ENCODE measurements around the gene NKRF.
"Not testable (repeated sequence)": the region's sequence is repeated elsewhere in the genome, so short reads cannot be mapped to it uniquely, and the experiment has no call there.

NKRF gene

GRCh38 chrX:119606280-119607017 lies at the start of gene NKRF:
Gene NKRF (minus strand): TSS chrX:119606424.
- peak; percentile 3 for DNase-seq

DNA sequence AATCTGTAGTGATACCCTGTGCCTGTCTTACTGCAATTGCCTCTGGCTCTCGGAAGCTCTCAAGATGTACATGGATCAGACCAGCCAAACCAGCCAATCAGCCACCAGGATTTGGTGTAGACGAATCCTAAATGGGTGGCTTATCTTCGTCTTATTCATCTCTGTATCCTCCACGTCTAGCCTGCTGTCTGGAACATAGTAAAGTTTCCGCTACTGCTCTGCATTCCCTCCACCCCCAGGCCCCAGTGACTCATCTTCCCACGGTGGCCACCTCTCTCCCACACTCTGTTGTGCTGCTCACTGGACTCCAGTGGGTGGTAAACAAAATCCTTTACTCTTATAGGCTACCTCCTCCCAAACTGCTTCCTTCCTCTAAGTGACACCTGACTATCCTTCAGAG lies 48.9 kb upstream of the NKRF start:
- DNase-seq, result no peak

DNA sequence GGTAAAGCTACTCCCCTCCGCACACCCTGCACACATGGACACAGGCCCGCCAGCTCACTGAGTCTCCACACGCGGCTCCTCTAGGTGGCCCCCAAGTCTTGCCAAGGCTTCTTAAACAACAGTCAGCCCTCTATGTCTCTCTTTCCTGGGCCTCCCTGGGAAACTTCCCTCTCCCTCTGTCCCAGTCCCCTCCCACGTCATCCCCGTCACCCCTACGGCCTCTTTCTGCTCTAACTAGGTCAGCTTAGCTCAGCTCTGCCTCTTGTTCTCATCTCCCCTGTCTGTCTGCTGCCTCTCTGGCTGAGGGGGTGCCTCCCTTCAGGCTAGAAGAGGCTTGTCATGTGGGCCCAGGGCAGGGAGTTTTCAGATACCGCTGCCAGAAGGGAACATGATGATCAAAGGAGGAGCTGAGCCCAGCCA lies 47.9 kb upstream of the NKRF start:
- DNase-seq, result no peak

- DNase-seq, result no peak
Measured at GRCh38 chrX:119648421-119648775, 42.2 kb upstream of the NKRF start.

GRCh38 chrX:119647552-119648420 lies 41.6 kb upstream of the NKRF start:
- DNase-seq, result no peak

DNA sequence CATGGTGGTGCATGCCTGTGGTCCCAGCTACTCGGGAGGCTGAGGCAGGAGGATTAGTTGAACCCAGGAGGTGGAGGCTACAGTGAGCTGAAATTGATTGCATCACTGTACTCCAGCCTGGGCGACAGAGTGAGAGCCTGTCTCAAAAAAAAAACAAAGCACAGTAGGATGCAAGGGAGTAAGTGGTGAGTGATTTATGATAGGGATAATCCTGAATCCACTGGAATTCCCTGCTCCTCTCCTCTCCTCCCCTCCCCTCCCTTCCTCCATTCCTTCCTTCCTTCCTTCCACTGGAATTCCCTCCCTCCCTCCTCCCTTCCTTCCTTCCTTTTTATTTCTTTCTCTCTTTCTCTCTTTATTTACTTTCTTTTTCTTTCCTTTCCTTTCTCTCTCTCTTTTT lies 40.9 kb upstream of the NKRF start:
- DNase-seq, result no peak

DNA sequence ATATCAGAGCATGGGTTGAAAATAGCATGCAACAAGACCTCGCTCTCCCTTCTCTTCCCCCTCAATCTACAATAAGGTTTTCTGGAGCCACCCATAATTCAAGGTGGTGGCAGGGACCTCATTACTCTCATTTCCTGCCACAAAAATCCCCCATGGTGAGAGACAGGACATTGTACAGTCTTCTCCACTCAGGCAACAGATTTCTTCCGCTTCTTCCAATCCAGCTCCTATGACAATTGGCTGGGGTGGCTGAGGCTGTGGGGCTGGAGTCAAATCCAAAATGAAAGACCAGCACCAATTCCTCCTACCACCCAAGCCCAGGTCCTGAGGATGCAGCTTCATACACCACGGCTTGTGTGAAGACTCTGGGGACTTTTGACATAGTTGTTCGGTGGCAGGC lies 40.3 kb upstream of the NKRF start:
- DNase-seq, result no peak

- no peak for DNase-seq
Measured at GRCh38 chrX:119643696-119644095, 37.5 kb upstream of the NKRF start.

- DNase-seq, result no peak
Measured at GRCh38 chrX:119640731-119641170, 34.5 kb upstream of the NKRF start.

DNA sequence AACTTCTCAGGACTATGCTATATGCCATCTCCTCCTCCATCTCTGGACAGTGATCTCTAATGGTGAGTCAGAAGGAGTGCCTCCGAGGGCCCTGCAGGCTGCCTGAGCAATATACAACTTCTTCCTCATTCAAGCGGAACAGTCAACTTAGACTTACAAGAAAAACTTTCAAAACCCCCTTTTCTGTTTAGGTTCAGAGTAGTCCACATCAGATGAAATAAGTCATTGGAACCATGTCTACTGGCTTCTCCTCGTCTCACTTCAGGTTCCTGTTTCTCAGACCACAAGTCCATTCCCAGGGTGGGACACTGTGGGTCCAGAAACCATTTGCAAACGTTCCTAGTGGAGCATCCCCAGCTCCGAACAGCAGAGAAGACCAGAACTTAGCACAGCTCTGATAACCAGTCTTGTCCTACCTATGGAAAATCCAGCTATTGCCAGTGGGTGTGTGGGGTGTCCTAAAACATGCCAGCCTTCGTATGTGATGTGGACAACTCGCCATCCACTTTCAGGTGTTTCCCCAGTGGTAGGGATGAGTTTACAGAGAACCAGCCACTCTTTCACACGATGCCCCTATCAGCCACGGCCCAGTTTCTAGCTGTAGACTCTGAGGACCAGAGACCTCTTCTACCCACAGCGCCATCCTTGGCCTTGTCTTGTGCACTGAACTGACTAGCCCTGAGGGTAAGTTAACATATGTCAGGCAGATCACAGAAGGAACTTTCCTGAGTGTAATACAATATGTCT lies 32.7 kb upstream of the NKRF start:
- DNase-seq, result no peak

DNA sequence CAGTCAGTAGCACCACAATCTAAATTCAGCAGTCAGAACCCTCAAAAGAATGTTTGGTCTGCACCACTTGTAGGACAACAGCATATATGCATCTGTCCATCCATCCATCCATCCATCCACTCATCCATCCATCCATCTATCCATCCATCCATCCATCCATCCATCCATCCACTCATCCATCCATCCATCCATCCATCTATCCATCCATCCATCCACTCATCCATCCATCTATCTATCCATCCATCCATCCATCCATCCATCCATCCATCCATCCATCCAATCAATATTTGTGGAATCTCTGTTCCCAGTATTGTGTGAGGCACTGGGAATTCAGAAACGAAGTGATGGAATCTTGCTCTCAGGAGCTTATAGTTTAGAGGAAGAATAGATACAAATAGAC lies 31.2 kb upstream of the NKRF start:
- not testable (repeated sequence) for DNase-seq

GRCh38 chrX:119636419-119636818 lies 30.2 kb upstream of the NKRF start:
- no peak for DNase-seq

GRCh38 chrX:119635799-119636198 lies 29.6 kb upstream of the NKRF start:
- no peak for DNase-seq

DNA sequence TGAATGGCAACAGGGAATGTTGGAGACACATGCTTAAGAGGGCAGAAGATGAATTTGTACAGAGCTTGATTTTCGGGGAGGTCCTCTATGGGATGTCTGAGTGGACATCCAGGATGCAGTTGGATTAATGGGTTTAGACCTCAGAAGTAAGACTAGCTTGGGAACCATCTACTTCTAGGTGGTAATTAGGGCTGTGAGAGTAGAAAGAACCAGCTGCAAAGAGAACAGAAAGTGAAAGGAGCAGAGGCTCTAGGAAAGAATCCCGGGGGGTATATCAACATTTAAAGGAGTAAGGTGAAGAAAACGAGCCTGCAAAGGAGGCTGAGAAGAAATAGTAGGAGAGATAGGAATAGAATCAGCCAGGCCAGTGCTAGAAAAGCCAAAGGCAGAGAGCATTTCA lies 29.0 kb upstream of the NKRF start:
- no peak for DNase-seq

DNA sequence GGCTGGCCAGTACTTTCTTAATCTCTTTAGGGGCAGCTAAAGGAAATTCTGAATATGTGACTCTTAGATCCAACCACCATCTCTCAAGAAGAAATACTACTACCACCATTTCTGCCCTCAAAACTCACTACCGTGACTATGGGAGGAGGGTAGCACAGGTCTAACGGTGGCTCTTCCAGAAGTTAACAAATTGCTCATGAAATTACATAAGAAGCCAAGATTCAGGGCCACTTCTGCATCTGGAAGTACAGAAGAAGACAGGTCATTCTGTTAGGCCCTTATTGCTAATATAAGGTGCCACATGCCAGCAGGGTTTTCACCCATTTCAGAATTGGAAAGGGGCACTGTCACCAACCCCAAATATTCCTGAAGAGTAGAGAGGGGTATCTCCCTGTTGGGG lies 19.6 kb upstream of the NKRF start:
- no peak for DNase-seq

GRCh38 chrX:119624951-119625668 lies 18.9 kb upstream of the NKRF start:
- no peak for DNase-seq

- DNase-seq, result no peak
Measured at GRCh38 chrX:119624417-119624816, 18.2 kb upstream of the NKRF start.

- DNase-seq, result no peak
Measured at GRCh38 chrX:119622356-119623232, 16.4 kb upstream of the NKRF start.

- DNase-seq, result no peak
Measured at GRCh38 chrX:119618439-119618838, 12.2 kb upstream of the NKRF start.

DNA sequence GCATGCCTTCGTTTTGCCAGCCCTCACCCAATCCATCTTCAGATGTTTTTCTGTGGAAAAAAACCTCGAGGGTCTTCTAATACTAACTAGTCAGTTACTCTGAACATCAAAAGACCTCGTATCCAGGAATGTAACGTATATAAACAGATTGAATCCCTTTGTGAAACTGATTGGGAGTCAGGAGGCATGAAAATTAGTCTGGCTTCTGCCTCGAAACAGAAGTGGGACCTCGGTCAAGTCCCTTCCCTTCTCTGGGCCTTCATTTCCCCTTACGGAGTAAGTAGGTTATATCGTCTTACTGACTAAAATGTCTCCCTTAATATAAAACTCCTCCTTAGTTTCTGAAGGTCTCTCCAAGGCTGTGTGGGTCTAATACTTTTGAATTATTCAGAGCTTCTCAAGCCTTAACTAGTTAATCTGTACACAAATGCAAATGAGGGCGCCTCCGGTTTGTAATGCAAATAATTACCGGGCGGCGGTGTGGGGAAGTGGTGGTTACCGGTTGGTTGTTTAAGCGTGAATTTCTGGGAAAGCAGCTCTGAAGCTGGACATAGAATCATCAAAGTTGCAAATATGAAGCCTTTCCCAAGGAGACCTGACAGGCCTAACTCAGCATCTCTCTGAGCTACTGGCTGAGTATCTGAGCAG lies 11.4 kb upstream of the NKRF start:
- no peak for DNase-seq

DNA sequence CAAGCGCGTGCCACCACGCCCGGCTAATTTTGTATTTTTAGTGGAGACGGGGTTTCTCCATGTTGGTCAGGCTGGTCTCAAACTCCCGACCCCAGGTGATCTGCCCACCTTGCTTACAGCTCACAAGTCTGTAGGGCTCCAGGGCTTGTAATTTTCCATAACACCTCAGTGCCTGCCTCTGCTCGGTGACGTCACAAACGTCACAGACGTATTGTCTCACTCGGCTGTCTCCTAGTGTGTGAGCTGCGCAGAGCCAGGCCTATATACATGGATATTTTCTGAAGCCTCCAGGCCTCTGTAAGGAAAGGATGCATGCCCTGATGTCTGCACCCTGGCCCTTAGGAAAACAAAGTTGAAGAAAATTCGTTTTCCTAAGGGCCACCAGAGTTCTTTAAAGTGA lies 8.6 kb upstream of the NKRF start:
- no peak for DNase-seq

Data from cortex of kidney (tissue), 1 donor.